Keratinocyte (primary cell): ENCODE measurements around the gene KLK1.

Source experiments
- CTCF ChIP-seq, 3 experiments: IDR thresholded peaks in 1 of 3; conservative IDR thresholded peaks in 1 of 3; optimal IDR thresholded peaks in 1 of 3; 2 replicates in 2 of 3; 3 replicates in 1 of 3; pipeline versions ENCODE3 to v1.5.1; 2011; ENCODE audit warnings: low read length in 3 of 3, mild to moderate bottlenecking in 3 of 3, moderate library complexity in 2 of 3, control low read depth in 1 of 3, inconsistent platforms in 1 of 3; ENCODE audit not compliant: insufficient read depth in 2 of 3; ENCODE audit errors: extremely low read depth in 1 of 3
- EZH2 ChIP-seq: IDR thresholded peaks from one replicate; pipeline ENCODE4 v1.6.1; 2012; ENCODE audit warnings: inconsistent platforms, mild to moderate bottlenecking, low read length, moderate library complexity

- TF ChIP-seq CTCF (optimal IDR thresholded peaks at IDR 0.05 in 1 of 3, IDR thresholded peaks at IDR 0.05 in 1 of 3, conservative IDR thresholded peaks at IDR 0.05 in 1 of 3; ENCODE audit: extremely low read depth in 1 of 3, insufficient read depth in 2 of 3, low read length in 3 of 3) (no peak), EZH2 (no peak)
Measured at GRCh38 chr19:50835785-50836542, 12.4 kb upstream of the KLK1 start.
